ENCODE results near the gene EVA1A. TPM values are rescaled to one million over a fixed set of nuclear protein-coding genes. Genes with fewer than 3 reads are reported as not detected.

The EVA1A gene
- total and polyA plus RNA-seq, 2 of the 8 experiments (the other 6 are each of a cell fraction or from before 2014, with no cell fraction given): 2.4 to 4.3 TPM

DNA sequence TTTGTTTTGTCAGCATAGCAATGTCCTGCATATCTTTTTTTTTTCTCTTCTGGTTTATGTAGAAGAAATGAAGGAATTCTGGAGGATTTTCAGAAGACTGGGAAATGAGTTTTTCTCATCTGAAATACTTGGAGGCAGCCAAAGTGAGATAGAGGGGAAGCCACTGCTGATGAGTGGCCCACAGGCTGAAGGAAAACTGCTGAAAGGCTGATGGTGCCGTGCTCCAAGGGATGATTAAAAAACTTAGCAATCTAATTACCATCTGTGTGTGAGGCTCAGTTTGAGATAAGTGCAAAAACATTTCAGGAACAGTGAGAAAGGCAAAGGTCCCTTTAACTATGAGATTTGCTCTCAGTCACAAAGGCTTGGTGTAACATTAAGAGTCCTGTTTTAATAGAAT, 98.5 kb downstream of the EVA1A start:
- H2BK20ac ChIP-seq (ENCODE audit: low read length): no peak overlapping the region
- no peak overlapping the region for H4K5ac ChIP-seq (ENCODE audit: insufficient read length, low read depth, low read length)
- H3K23ac ChIP-seq (ENCODE audit: insufficient read length): no peak overlapping the region
- H2BK5ac ChIP-seq (ENCODE audit: low read depth, low read length): no peak overlapping the region
- no peaks in the 10 kb centered on the region for H3K9me3 ChIP-seq (ENCODE audit: insufficient read depth in 2 of 2, low read depth in 1 of 2, low read length in 1 of 2)
- DNase-seq (ENCODE audit: low read depth in 1 of 2, low spot score in 2 of 2) (no peak), FAIRE-seq (no peak)
- TF ChIP-seq HDAC2 (IDR thresholded peaks at IDR 0.05; ENCODE audit: borderline replicate concordance in 1 of 2, low read depth in 2 of 2, low read length in 2 of 2) (no peak), YY1 (IDR thresholded peaks at IDR 0.05; ENCODE audit: low read depth, low read length) (no peak), SUZ12 (IDR thresholded peaks at IDR 0.05; ENCODE audit: low read length) (no peak), SIN3A (conservative IDR thresholded peaks at IDR 0.05 in 1 of 2, IDR thresholded peaks at IDR 0.05 in 1 of 2; ENCODE audit: low read depth in 1 of 2, low read length in 2 of 2) (no peak), JUN (IDR thresholded peaks at IDR 0.05; ENCODE audit: low read depth, low read length) (no peak), CREB1 (IDR thresholded peaks at IDR 0.05) (no peak)
- H3K27me3 ChIP-seq (replicated peaks in 1 of 4; ENCODE audit: control insufficient read depth in 3 of 4, extremely low read depth in 1 of 4, insufficient read depth in 3 of 4, low read length in 3 of 4): no peaks in the 10 kb centered on the region
- H2BK15ac ChIP-seq (ENCODE audit: low read length): no peak overlapping the region
- ChIA-PET POLR2A (ENCODE audit: partially characterized antibody) (no interaction called here), CTCF (ENCODE audit: partially characterized antibody) (interaction anchor here (0.8 to 8.8 kb wide), 6 partner anchors 8 to 168 kb away, joined by 4 to 77 read pairs (median 32); no protein-coding TSS in a partner anchor)
- H4K20me1 ChIP-seq (replicated peaks in 1 of 2; ENCODE audit: control insufficient read depth in 1 of 2, insufficient read depth in 2 of 2, low read length in 2 of 2): no peaks in the 10 kb centered on the region
- H2AK5ac ChIP-seq (ENCODE audit: low read depth, low read length): no peak overlapping the region
- H3K18ac ChIP-seq (ENCODE audit: extremely low read depth, low read length): no peak overlapping the region
- no peaks in the 10 kb centered on the region for H3K79me1 ChIP-seq (ENCODE audit: low read depth, low read length)
- H3K56ac ChIP-seq (replicated peaks; ENCODE audit: insufficient read length, low read depth, low read length): no peak overlapping the region
- no peak overlapping the region for H3K4me2 ChIP-seq (ENCODE audit: insufficient read depth in 1 of 2, low read depth in 2 of 2, low read length in 2 of 2)
- no peak overlapping the region for H2BK120ac ChIP-seq (replicated peaks; ENCODE audit: low read depth, low read length)
- H3K14ac ChIP-seq (ENCODE audit: insufficient read length): no peak overlapping the region
- no peaks in the 10 kb centered on the region for H3K79me2 ChIP-seq (ENCODE audit: control insufficient read depth in 1 of 2, insufficient read depth in 2 of 2, low read length in 2 of 2)
- H2AFZ ChIP-seq (ENCODE audit: low read length): no peak overlapping the region
- H3K4me1 ChIP-seq (replicated peaks in 1 of 4; ENCODE audit: control insufficient read depth in 3 of 4, insufficient read depth in 4 of 4, low read length in 3 of 4): peaks cover 0 to 3% (median 0%) of the 10 kb centered on the region in 4 experiments; a peak in 1 of 7 replicates
- no peak overlapping the region for H3K27ac ChIP-seq (ENCODE audit: low read depth, low read length)
- no peaks in the 10 kb centered on the region for H3K36me3 ChIP-seq (ENCODE audit: control insufficient read depth in 2 of 4, insufficient read depth in 4 of 4, low read length in 3 of 4)
- WGBS, 2 experiments (ENCODE audit: extremely low coverage in 1 of 2, insufficient coverage in 1 of 2, insufficient read length in 1 of 2, insufficient replicate concordance in 2 of 2, low coverage in 1 of 2, low lambda C conversion rate in 2 of 2, missing lambda C conversion rate in 1 of 2): 82% methylated on average over 1 of the region's 1 CpG; no CpG with 5 or more reads in 1 of the 2 experiments
- H3K4me3 ChIP-seq (ENCODE audit: extremely low read depth in 1 of 4, insufficient read depth in 2 of 4, low read depth in 3 of 4, low read length in 4 of 4): no peak overlapping the region
- H3K9ac ChIP-seq (replicated peaks in 1 of 4; ENCODE audit: extremely low read depth in 1 of 4, low read depth in 3 of 4, low read length in 3 of 4): no peak overlapping the region
- no peak overlapping the region for H4K91ac ChIP-seq (replicated peaks; ENCODE audit: insufficient read length, low read length)
- H3K4ac ChIP-seq (replicated peaks; ENCODE audit: insufficient read length, low read depth, low read length): no peak overlapping the region
- H3K23me2 ChIP-seq (ENCODE audit: low read depth, low read length): no peaks in the 10 kb centered on the region
- no peak overlapping the region for H2BK12ac ChIP-seq (ENCODE audit: low read depth, low read length)
- no peak overlapping the region for H4K8ac ChIP-seq (ENCODE audit: extremely low read depth, insufficient read depth, low read length)

All from H1 (cell line).